ENCODE measurements around the gene MMEL1.

GRCh38 chr1:2645776-2646175 is 13.0 kb upstream of the MMEL1 start:
- TF ChIP-seq CTCF (IDR thresholded peaks at IDR 0.05) = no peak
- no peak for TF ChIP-seq EP300 (IDR thresholded peaks at IDR 0.05)
- no peak for TF ChIP-seq POLR2AphosphoS5 (IDR thresholded peaks at IDR 0.05)
- no peak for TF ChIP-seq POLR2A (IDR thresholded peaks at IDR 0.05)

All from suprapubic skin (tissue), 4 donors.